C4-2B (cell line): Measurements from ENCODE around the gene GDF7.

Experiments used
- CTCF ChIP-seq: fragments of 450-650 bp; conservative IDR thresholded peaks from 2 replicates; pipeline ENCODE4 v1.5.1; 2017; ENCODE audit warnings: mild to moderate bottlenecking
- ZFX ChIP-seq: fragments of 450-650 bp; IDR thresholded peaks from 2 replicates; pipeline ENCODE4 v1.6.1; 2017

- TF ChIP-seq CTCF (peak; percentile 97), ZFX (no peak)
Observed at GRCh38 chr2:20650877-20651730, 15.8 kb upstream of the GDF7 start, which contains the start of gene HS1BP3.
